ENCODE measurements around the gene RASD2.

- TF ChIP-seq POLR2A (IDR thresholded peaks at IDR 0.05; ENCODE audit: low read depth, low read length) (no peak), POLR2AphosphoS5 (IDR thresholded peaks at IDR 0.05; ENCODE audit: low read depth, low read length) (no peak), TAF1 (IDR thresholded peaks at IDR 0.05; ENCODE audit: low read depth, low read length) (no peak), POU2F2 (IDR thresholded peaks at IDR 0.05; ENCODE audit: low read depth, low read length) (no peak)
Observed at GRCh38 chr22:35564975-35565867, 24.6 kb downstream of the RASD2 start.
